Adrenal gland (tissue), 12 donors: ENCODE measurements around the gene SLC48A1. TPM values are rescaled to one million over a fixed set of nuclear protein-coding genes. Genes with fewer than 3 reads are reported as not detected.

Experiments
- DNase-seq, 7 donors: peaks; one replicate each; pipeline ENCODE4 v3.0.0-alpha.2; 2019 to 2020
- H3K27ac ChIP-seq, 5 donors: fragments of 200-600 bp; sonication (generic) in 4 of 5; 1 replicate in 3 of 5; 2 replicates in 2 of 5; pipeline versions ENCODE4 v1.5.1 to v1.8.0; 2016 to 2020; ENCODE audit warnings: mild to moderate bottlenecking in 1 of 5
- H3K27me3 ChIP-seq: fragments of 200-600 bp; 2 replicates; pipeline ENCODE4 v1.8.0; 2021
- H3K36me3 ChIP-seq, 2 donors: fragments of 200-600 bp; replicated peaks in 1 of 2; 1 replicate in 1 of 2; 2 replicates in 1 of 2; pipeline versions ENCODE4 v1.5.1 to v1.8.0; 2018 to 2022
- H3K4me1 ChIP-seq, 2 donors: fragments of 200-600 bp; replicated peaks in 1 of 2; 1 replicate in 1 of 2; 2 replicates in 1 of 2; pipeline versions ENCODE4 v1.5.1 to v1.8.0; 2018 to 2021
- H3K4me3 ChIP-seq, 4 donors: fragments of 200-600 bp; sonication (generic) in 3 of 4; one replicate each; pipeline ENCODE4 v1.5.1; 2016 to 2018
- H3K9me3 ChIP-seq, 3 donors: fragments of 200-600 bp; sonication (generic) in 1 of 3; replicated peaks in 1 of 3; 1 replicate in 2 of 3; 2 replicates in 1 of 3; pipeline versions ENCODE4 v1.5.1 to v1.8.0; 2016 to 2021
- POLR2A ChIP-seq, 2 donors: fragments of 450-650 bp; IDR thresholded peaks; one replicate each; pipeline ENCODE4 v1.6.1; 2017; ENCODE audit warnings: antibody characterized with exemption in 2 of 2, mild to moderate bottlenecking in 2 of 2, moderate library complexity in 1 of 2
- WGBS, 4 donors: extraction: QIAGEN DNeasy Blood & Tissue Kit in 2 of 4; methylation state at CpG; one replicate each; pipeline versions ENCODE4 v1.1.5 to v1.1.7; 2013 to 2017; 5-methylcytosine and 5-hydroxymethylcytosine counted together
- intact Hi-C, 2 donors: fragments of 100-400 bp; cut with DNase I; formaldehyde crosslinking; loops; one replicate each; pipeline versions ENCODE4 v1.14.1 to v1.15.0; 2022 to 2023
- polyA plus RNA-seq, 3 donors: library from polyadenylated mRNA; stranded (reverse); fragments of 200-250 nt in 2 of 3; fragments of 350-450 nt in 1 of 3; fragmentation: Illumina TruSeq in 1 of 3; extraction: RNeasy Lipid Tissue Mini Kit (QIAGEN cat#74804) in 1 of 3; gene quantifications; one replicate each; pipeline ENCODE4 v1.2.3, GENCODE V29; 2013 to 2014
- total RNA-seq, 9 donors: library from RNA; depleted of rRNA in 4 of 9; stranded (reverse); fragments of >200 nt in 4 of 9; fragments of 120-200 nt in 1 of 9; fragmentation: NEBNext Ultra II Directional in 1 of 9; extraction: Animal tissue kit (Norgen Biotek cat#: 25700) in 1 of 9; gene quantifications; one replicate each; pipeline versions ENCODE4 v1.1.0 to v1.2.4, GENCODE V29; 2013 to 2023
- TF ChIP-seq, protein P1 (sequence below), 6 experiments: fragments of 450-650 bp in 4 of 6; fragments of 200-600 bp in 2 of 6; sonication (generic) in 1 of 6; IDR thresholded peaks; 1 replicate in 5 of 6; 2 replicates in 1 of 6; pipeline versions ENCODE4 v1.5.1 to v1.8.0; 2016 to 2021; ENCODE audit warnings: antibody characterized with exemption in 6 of 6, mild to moderate bottlenecking in 2 of 6, moderate library complexity in 1 of 6
- donor health status: healthy with polysubstance abuse.
- donor health status: Bipolar disorder and iron deficiency.
- donor health status: DM: yes; HTN: yes; CAD: no.
- donor health status: DM: no; HTN: no; CAD: no.
- donor health status: DM: no; HTN: no; CAD: no.
- donor health status: DM: yes; HTN: yes; CAD: no.

The SLC48A1 gene
- total and polyA plus RNA-seq, 12 donors: 8.5 to 91.9 (median 57.5) TPM

DNA sequence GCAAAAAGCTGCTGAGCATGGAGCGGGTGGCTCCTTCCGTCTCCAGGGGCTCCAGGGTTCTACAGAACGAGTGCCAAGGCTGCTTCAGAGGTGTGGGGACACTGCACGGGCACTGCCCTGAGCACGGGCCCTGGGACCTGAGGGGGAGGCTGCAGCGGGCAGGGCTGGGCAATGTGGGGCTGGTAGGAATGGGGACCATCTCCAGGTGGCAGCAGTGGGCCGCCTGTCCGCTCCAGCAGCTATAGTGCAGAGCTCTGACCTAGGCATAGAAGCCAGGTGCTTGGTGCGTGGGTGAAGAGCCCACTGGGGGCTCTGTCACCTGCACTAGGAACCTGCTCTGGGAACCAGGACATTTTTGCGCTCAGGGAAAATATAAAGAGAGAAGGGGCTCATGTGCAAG, 24.4 kb downstream of the SLC48A1 start:
- TF ChIP-seq, protein P1, sequence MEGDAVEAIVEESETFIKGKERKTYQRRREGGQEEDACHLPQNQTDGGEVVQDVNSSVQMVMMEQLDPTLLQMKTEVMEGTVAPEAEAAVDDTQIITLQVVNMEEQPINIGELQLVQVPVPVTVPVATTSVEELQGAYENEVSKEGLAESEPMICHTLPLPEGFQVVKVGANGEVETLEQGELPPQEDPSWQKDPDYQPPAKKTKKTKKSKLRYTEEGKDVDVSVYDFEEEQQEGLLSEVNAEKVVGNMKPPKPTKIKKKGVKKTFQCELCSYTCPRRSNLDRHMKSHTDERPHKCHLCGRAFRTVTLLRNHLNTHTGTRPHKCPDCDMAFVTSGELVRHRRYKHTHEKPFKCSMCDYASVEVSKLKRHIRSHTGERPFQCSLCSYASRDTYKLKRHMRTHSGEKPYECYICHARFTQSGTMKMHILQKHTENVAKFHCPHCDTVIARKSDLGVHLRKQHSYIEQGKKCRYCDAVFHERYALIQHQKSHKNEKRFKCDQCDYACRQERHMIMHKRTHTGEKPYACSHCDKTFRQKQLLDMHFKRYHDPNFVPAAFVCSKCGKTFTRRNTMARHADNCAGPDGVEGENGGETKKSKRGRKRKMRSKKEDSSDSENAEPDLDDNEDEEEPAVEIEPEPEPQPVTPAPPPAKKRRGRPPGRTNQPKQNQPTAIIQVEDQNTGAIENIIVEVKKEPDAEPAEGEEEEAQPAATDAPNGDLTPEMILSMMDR (IDR thresholded peaks at IDR 0.05): peak in 2 of 6 experiments; percentile 37
- no peak for TF ChIP-seq POLR2A (IDR thresholded peaks at IDR 0.05)
- H3K36me3 ChIP-seq: peaks cover 0 to 62% of the 10 kb centered on the region in 2 donors
- H3K9me3 ChIP-seq: no peaks in the 10 kb centered on the region
- H3K4me3 ChIP-seq: no peak overlapping the region
- DNase-seq: no peak
- H3K27me3 ChIP-seq: no peaks in the 10 kb centered on the region
- WGBS, 4 donors: 62 to 89% (median 77%) methylated on average over 2 to 10 of the region's 10 CpGs
- intact Hi-C loops: no loop called here
- H3K4me1 ChIP-seq: peaks cover 12 to 36% of the 10 kb centered on the region in 2 donors
- no peak overlapping the region for H3K27ac ChIP-seq

DNA sequence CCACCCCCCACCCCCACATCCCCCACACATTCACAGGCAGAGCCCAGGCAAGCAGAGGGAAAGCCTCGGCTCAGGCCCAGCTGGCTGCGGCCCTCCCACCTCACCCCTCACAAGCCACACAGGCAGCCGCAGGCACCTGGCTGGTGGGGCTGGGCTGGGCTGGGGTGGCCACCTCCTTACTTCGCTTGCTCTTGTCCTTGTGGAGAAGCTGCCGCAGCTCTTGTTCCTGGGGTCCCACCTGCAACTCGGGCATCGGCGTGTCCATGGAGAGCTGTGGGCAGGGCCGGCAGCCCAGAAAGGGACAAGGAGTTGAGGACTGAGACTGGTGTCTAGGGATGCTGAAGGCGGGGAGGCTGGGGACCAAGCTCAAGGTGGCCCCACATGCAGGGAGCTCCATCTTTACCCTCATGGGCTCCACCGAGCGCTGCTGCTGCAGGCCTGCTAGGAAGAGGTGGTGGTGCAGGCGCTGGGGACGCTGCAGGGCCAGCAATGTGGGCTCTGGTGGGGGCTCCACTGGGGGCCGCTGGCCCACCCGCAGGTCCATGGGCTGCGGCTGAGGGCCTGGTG, 25.4 kb downstream of the SLC48A1 start:
- peak overlapping the region in 1 of 5 donors; percentile 66 for H3K27ac ChIP-seq
- H3K27me3 ChIP-seq: no peaks in the 10 kb centered on the region
- intact Hi-C loops: no loop called here
- no peak overlapping the region for H3K4me3 ChIP-seq
- no peaks in the 10 kb centered on the region for H3K9me3 ChIP-seq
- peaks cover 20 to 46% of the 10 kb centered on the region in 2 donors for H3K4me1 ChIP-seq
- H3K36me3 ChIP-seq: peaks cover 0 to 52% of the 10 kb centered on the region in 2 donors
- DNase-seq: no peak
- TF ChIP-seq, protein P1 (IDR thresholded peaks at IDR 0.05): no peak
- no peak for TF ChIP-seq POLR2A (IDR thresholded peaks at IDR 0.05)
- WGBS, 4 donors: 88 to 97% (median 90%) methylated on average over 6 to 17 of the region's 17 CpGs

DNA sequence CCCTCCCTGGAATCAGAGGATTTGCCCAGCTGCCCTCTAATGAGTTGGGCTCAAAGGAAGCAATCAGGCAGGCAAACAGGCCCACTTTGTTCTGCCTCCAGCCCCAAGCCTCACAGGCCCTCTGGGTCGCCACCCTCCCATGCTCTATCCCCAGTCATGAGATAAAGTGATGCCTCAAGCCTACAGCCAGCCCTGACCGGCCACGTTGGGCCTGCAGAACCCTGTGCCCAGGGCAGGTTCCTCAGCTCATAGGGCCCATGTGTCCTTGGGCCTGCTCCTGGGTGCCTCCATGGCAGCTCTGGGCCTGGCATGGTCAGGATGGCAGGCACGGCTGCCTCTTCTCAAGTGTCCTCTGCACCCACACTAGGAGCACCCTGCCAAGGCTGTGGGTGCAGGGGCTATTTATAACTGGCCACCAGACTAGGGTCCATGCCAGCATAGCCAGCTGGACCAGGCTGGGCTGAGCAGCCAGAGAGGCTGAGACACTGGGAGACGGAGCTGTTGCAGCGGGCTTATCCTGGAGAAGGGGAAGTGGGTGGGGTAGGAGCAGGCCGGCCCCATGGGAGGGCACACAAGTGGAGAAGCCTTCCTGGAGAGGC, 26.4 kb downstream of the SLC48A1 start:
- no peak overlapping the region for H3K4me3 ChIP-seq
- no peak for TF ChIP-seq POLR2A (IDR thresholded peaks at IDR 0.05)
- TF ChIP-seq, protein P1 (IDR thresholded peaks at IDR 0.05): no peak
- H3K27ac ChIP-seq: peak overlapping the region in 2 of 5 donors; percentile 38 to 66
- peaks cover 20 to 56% of the 10 kb centered on the region in 2 donors for H3K4me1 ChIP-seq
- H3K27me3 ChIP-seq: no peaks in the 10 kb centered on the region
- intact Hi-C loops: no loop called here
- H3K9me3 ChIP-seq: no peaks in the 10 kb centered on the region
- no peak for DNase-seq
- peaks cover 0 to 45% of the 10 kb centered on the region in 2 donors for H3K36me3 ChIP-seq
- 56 to 70% (median 62%) methylated on average over 3 to 7 of the region's 7 CpGs for WGBS, 4 donors

DNA sequence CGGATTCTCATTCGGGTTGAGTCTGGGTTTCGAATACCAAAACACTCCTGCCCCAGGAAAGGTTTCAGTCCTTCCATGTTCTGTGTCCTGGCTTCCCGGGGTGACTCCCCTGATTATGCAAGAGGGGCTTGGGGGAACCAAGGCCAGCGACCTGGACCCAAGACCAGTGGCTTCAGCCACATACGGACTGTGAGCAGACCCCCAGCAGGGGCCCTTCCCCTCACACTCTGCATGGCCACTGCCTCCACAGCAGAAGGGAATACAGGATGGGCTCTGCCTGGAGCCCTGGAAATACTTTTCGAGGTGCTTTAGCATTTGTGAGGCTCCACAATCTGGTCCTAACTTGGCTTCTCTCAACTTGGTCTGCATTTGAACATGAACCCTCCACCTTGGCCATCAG, 27.5 kb downstream of the SLC48A1 start:
- Histone ChIP-seq H3K4me3 (no peak overlapping the region), H3K27ac (peak overlapping the region in 2 of 5 donors; percentile 66 to 67), H3K9me3 (no peaks in the 10 kb centered on the region), H3K36me3 (peaks cover 0 to 41% of the 10 kb centered on the region in 2 donors), H3K4me1 (peaks cover 30 to 68% of the 10 kb centered on the region in 2 donors), H3K27me3 (no peaks in the 10 kb centered on the region)
- intact Hi-C loops: loop anchor here in 1 of 2 donors (5.0 kb wide), 1 partner anchor 37 kb away; no protein-coding TSS in a partner anchor
- no peak for DNase-seq
- TF ChIP-seq, protein P1 (IDR thresholded peaks at IDR 0.05): no peak
- TF ChIP-seq POLR2A (IDR thresholded peaks at IDR 0.05): no peak
- 73 to 87% (median 84%) methylated on average over 5 to 7 of the region's 7 CpGs for WGBS, 4 donors
